ENCODE measurements around the gene EDAR.
A peak's percentile ranks its signal among the peaks of the same experiment; 100 is the strongest.

The EDAR gene

GRCh38 chr2:108940156-108940555 lies 48.9 kb downstream of the EDAR start:
- no peak for DNase-seq (ENCODE audit: low read depth in 2 of 2)

GRCh38 chr2:108938077-108938710 lies 50.8 kb downstream of the EDAR start:
- DNase-seq (ENCODE audit: low read depth in 2 of 2) = no peak

GRCh38 chr2:108937367-108938017 lies 51.5 kb downstream of the EDAR start:
- no peak for DNase-seq (ENCODE audit: low read depth in 2 of 2)

- DNase-seq (ENCODE audit: low read depth in 2 of 2) = no peak
These were observed 52.2 kb downstream of the EDAR start for GRCh38 chr2:108936866-108937265.

GRCh38 chr2:108936076-108936864 lies 52.8 kb downstream of the EDAR start:
- DNase-seq (ENCODE audit: low read depth in 2 of 2) = no peak

- DNase-seq (ENCODE audit: low read depth in 2 of 2) = no peak
These were observed 53.7 kb downstream of the EDAR start for GRCh38 chr2:108935271-108935741.

GRCh38 chr2:108934583-108935245 lies 54.3 kb downstream of the EDAR start:
- no peak for DNase-seq (ENCODE audit: low read depth in 2 of 2)

GRCh38 chr2:108934151-108934550 lies 54.9 kb downstream of the EDAR start:
- DNase-seq (ENCODE audit: low read depth in 2 of 2) = no peak

GRCh38 chr2:108933691-108934117 lies 55.3 kb downstream of the EDAR start:
- no peak for DNase-seq (ENCODE audit: low read depth in 2 of 2)

- no peak for DNase-seq (ENCODE audit: low read depth in 2 of 2)
These were observed 56.2 kb downstream of the EDAR start for GRCh38 chr2:108932736-108933332.

- no peak for DNase-seq (ENCODE audit: low read depth in 2 of 2)
These were observed 57.6 kb downstream of the EDAR start for GRCh38 chr2:108931372-108931771.

- no peak for DNase-seq (ENCODE audit: low read depth in 2 of 2)
These were observed 59.1 kb downstream of the EDAR start for GRCh38 chr2:108929807-108930425.

GRCh38 chr2:108928660-108929377 lies 60.2 kb downstream of the EDAR start:
- DNase-seq (ENCODE audit: low read depth in 2 of 2) = no peak

- DNase-seq (ENCODE audit: low read depth in 2 of 2) = peak in 1 of 2 donors; percentile 7
These were observed 60.9 kb downstream of the EDAR start for GRCh38 chr2:108927936-108928659.

- no peak for DNase-seq (ENCODE audit: low read depth in 2 of 2)
These were observed 61.6 kb downstream of the EDAR start for GRCh38 chr2:108927405-108927804.

- DNase-seq (ENCODE audit: low read depth in 2 of 2) = no peak
These were observed 62.2 kb downstream of the EDAR start for GRCh38 chr2:108926561-108927380.

- no peak for DNase-seq (ENCODE audit: low read depth in 2 of 2)
These were observed 63.3 kb downstream of the EDAR start for GRCh38 chr2:108925735-108926134.

GRCh38 chr2:108925286-108925685 lies 63.7 kb downstream of the EDAR start:
- DNase-seq (ENCODE audit: low read depth in 2 of 2) = no peak

Measured in stimulated activated CD8-positive, alpha-beta memory T cell treated with anti-CD3 and anti-CD28 coated beads, Interleukin-15, amount 100 ng/mL, for 48 hours (primary cell).